Measurements from ENCODE around the gene RBCK1. TPM values are rescaled to one million over a fixed set of nuclear protein-coding genes. Genes with fewer than 3 reads are reported as not detected.
"Not testable (repeated sequence)": the region's sequence is repeated elsewhere in the genome, so short reads cannot be mapped to it uniquely, and the experiment has no call there.

Gene RBCK1
- total RNA-seq, 2 donors from 2014 or later, result 157 to 159 TPM

DNA sequence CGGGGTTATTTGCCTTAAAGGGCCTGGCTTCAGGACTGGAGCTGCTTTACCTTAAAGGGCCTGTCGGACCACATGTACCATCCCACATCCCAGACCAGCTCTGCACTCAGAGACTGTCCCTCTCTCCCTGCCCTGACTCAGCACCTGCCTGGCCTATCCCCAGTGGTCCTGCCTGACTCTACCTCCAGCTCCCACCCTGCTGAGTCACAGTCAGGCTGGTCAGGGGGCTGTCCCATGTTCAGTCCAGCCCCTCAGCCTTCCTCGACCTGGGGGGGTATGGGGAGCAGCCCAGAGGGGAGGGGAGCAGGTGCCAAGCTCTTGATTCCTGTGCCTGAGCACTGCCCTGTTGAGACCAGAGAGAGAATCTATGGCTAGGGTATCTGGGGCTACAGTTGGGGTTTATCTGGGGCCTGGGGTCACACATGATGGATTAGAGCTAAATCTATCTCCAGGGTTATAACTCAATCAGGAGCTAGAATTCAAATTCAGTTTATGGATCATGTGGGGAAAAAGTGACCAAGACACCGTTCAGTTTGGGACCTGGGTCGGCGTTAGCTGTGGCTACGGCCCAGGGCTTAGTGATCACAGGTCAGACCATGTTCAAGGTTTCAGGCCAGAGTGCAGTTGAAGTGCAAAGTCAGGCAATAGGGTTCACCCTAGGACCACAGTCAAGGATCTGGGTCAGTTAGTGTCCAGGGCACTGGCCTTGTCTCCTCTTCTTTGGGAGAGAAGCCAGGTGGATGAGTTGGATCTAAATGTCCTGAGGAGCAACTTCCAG lies 36.9 kb upstream of the RBCK1 start:
- Mint-ChIP-seq H3K4me3 (no peak overlapping the region), H3K9me3 (no peaks in the 10 kb centered on the region), H3K27ac (peak overlapping the region in 1 of 2 donors; percentile 90), H3K4me1 (ENCODE audit: low read depth in 2 of 2) (peaks cover 5 to 20% of the 10 kb centered on the region in 2 donors), H3K36me3 (no peaks in the 10 kb centered on the region), H3K27me3 (peaks cover 0 to 9% of the 10 kb centered on the region in 2 donors)
- no peak for DNase-seq (ENCODE audit: low spot score)
- no peak for ATAC-seq

GRCh38 chr20:371755-372542 lies 36.1 kb upstream of the RBCK1 start:
- ATAC-seq (peak; percentile 71 to 81), DNase-seq (ENCODE audit: low spot score) (no peak)
- H3K4me1 Mint-ChIP-seq (ENCODE audit: low read depth in 2 of 2), result peaks cover 5 to 20% of the 10 kb centered on the region in 2 donors
- H3K9me3 Mint-ChIP-seq, result no peaks in the 10 kb centered on the region
- H3K36me3 Mint-ChIP-seq, result no peaks in the 10 kb centered on the region
- peaks cover 0 to 6% of the 10 kb centered on the region in 2 donors for H3K27me3 Mint-ChIP-seq
- H3K4me3 Mint-ChIP-seq, result peak overlapping the region; percentile 27
- H3K27ac Mint-ChIP-seq, result peak overlapping the region in 1 of 2 donors; percentile 90

DNA sequence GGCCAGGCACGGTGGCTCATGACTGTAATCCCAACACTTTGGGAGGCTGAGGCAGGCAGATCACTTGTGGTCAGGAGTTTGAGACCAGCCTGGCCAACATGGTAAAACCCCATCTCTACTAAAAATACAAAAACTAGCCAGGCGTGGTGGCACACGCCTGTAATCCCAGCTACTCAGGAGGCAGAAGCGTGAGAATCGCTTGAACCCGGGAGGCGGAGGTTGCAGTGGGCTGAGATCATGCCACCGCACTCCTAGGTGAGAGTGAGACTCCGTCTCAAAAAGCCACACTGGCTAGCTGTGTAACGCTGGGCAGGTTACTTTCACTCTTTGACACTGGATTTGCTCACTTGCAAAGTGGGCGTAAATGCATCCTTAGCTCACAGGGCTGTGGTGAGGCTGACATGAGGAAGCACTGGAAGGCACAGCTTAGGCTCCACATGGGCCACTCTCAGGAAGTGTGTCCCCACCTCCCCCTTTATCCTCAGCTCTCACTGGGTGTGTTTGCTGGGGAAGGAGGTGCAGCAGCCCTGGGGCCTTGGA lies 35.5 kb upstream of the RBCK1 start:
- H3K27ac Mint-ChIP-seq, result peak overlapping the region in 1 of 2 donors; percentile 90
- H3K4me3 Mint-ChIP-seq, H3K27me3 Mint-ChIP-seq: not testable (repeated sequence)

DNA sequence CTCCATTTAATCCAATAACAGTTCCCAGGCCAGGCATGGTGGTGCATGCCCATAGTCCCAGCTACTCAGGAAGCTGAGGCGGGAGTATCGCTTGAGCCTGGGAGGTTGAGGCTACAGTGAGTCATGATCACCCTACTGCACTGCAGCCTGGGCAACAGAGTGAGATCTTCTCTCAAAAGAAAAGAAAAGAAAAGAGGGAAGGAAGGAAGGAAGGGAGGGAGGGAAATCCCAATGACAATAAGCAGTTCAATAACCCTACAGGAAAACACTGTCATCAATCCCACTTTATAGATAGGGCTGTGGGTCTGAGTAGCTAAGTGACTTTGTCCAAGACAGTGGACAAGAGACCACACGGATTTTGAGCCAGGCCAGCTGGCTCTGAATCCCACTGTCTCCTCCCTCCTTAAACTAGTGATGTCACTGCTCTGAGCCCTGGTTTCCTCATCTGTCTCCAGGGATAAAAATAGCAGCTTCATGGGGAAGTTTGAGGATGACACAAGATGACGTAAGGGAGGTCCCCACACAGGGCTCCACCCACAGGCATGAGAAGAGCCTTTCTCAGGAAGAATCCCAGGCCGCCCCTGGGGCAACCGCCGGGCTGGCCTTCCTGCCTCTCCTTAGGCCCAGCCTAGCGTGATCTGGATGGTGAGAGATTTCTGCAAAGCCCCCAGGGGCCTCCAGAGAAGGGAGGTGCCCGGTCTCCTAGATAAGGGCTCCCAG lies 34.8 kb upstream of the RBCK1 start:
- no peaks in the 10 kb centered on the region for H3K36me3 Mint-ChIP-seq
- H3K4me1 Mint-ChIP-seq (ENCODE audit: low read depth in 2 of 2), result peaks cover 5 to 20% of the 10 kb centered on the region in 2 donors
- peaks cover 0 to 6% of the 10 kb centered on the region in 2 donors for H3K27me3 Mint-ChIP-seq
- DNase-seq (ENCODE audit: low spot score) (no peak), ATAC-seq (peak; percentile 4 to 26)
- no peaks in the 10 kb centered on the region for H3K9me3 Mint-ChIP-seq
- H3K27ac Mint-ChIP-seq, result peak overlapping the region in 1 of 2 donors; percentile 90
- no peak overlapping the region for H3K4me3 Mint-ChIP-seq

More for the DNA sequence above, 35.5 kb upstream of the RBCK1 start:
- not testable (repeated sequence) for H3K36me3 Mint-ChIP-seq; DNase-seq (ENCODE audit: low spot score); H3K9me3 Mint-ChIP-seq
- H3K4me1 Mint-ChIP-seq (ENCODE audit: low read depth in 2 of 2), result peaks cover 5 to 20% of the 10 kb centered on the region in 2 donors
- ATAC-seq, result peak; percentile 60 to 74

DNA sequence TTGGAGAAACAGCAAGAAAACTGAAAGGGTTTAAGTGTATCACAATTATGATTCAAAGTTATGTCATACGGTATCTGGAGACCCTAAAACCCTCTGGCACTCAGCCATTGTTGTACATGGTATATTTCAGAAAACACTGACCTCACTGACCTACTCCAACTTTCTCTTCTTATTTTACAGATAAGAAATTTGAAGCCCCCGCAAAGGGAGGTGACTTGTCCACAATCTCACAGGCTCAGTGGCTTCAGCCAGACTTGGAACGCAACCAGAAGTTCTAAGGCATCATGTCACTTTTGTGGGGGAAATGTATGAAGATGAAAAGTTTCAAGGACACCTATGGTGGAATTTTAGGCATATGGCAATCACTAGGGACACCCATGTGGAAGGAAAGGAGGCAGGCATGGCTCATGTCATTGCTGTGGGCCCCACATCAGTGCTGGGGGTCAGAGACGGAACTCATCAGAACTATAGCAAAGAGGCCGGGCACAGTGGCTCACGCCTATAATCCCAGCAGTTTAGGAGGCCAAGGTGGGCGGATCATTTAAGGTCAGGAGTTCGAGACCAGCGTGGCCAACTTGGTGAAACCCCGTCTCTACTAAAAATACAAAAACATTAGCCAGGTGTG lies 32.7 kb upstream of the RBCK1 start:
- H3K4me3 Mint-ChIP-seq, result no peak overlapping the region
- H3K4me1 Mint-ChIP-seq (ENCODE audit: low read depth in 2 of 2), result peaks cover 5 to 20% of the 10 kb centered on the region in 2 donors
- no peak overlapping the region for H3K27ac Mint-ChIP-seq
- H3K36me3 Mint-ChIP-seq, result no peaks in the 10 kb centered on the region
- ATAC-seq (no peak), DNase-seq (ENCODE audit: low spot score) (no peak)
- no peaks in the 10 kb centered on the region for H3K27me3 Mint-ChIP-seq
- no peaks in the 10 kb centered on the region for H3K9me3 Mint-ChIP-seq

DNA sequence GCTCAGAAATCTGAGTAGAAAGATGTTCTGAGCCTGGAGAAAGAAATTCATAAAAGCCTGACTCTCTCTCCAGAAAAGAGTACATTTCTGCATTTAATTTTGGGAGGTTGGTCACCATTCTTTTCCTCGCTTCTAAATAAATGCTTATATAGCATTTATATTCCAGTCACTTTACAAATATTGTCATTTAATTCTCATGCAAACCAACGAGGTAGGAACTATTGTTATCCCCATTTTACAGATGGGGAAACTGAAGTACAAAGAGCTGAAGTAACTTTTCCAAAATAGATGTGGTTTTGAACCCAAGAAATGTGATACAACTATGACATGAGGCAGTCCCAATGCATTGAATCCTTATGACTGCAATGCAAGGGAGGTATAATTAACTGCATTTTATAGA lies 32.0 kb upstream of the RBCK1 start:
- H3K27ac Mint-ChIP-seq, result no peak overlapping the region
- H3K4me3 Mint-ChIP-seq, result no peak overlapping the region
- DNase-seq (ENCODE audit: low spot score) (no peak), ATAC-seq (no peak)
- no peaks in the 10 kb centered on the region for H3K9me3 Mint-ChIP-seq
- no peaks in the 10 kb centered on the region for H3K36me3 Mint-ChIP-seq
- no peaks in the 10 kb centered on the region for H3K27me3 Mint-ChIP-seq
- H3K4me1 Mint-ChIP-seq (ENCODE audit: low read depth in 2 of 2), result peaks cover 5 to 20% of the 10 kb centered on the region in 2 donors

GRCh38 chr20:376750-377149 lies 31.3 kb upstream of the RBCK1 start:
- peaks cover 5 to 15% of the 10 kb centered on the region in 2 donors for H3K4me1 Mint-ChIP-seq (ENCODE audit: low read depth in 2 of 2)
- ATAC-seq (no peak), DNase-seq (ENCODE audit: low spot score) (no peak)
- no peaks in the 10 kb centered on the region for H3K36me3 Mint-ChIP-seq
- no peaks in the 10 kb centered on the region for H3K9me3 Mint-ChIP-seq
- H3K4me3 Mint-ChIP-seq, result no peak overlapping the region
- H3K27ac Mint-ChIP-seq, result no peak overlapping the region
- no peaks in the 10 kb centered on the region for H3K27me3 Mint-ChIP-seq

DNA sequence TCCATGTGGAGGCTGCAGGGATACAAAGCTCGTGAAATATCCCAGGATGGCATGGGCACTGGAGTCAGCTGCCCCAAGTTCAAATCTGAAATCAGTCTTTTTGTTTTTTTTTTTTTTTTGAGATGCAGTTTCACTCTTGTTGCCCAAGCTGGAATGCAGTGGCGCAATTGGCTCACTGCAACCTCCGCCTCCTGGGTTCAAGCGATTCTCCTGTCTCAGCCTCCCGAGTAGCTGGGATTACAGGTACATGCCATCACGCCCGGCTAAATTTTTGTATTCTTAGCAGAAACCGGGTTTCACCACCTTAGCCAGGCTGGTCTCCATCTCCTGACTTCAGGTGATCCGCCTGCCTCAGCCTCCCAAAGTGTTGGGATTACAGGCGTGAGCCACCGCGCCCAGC lies 30.5 kb upstream of the RBCK1 start:
- not testable (repeated sequence) for H3K36me3 Mint-ChIP-seq; H3K4me1 Mint-ChIP-seq (ENCODE audit: low read depth in 2 of 2); H3K4me3 Mint-ChIP-seq; H3K27ac Mint-ChIP-seq; H3K9me3 Mint-ChIP-seq; ATAC-seq; H3K27me3 Mint-ChIP-seq; DNase-seq (ENCODE audit: low spot score)

GRCh38 chr20:378961-379336 lies 29.1 kb upstream of the RBCK1 start:
- Mint-ChIP-seq H3K4me3 (no peak overlapping the region), H3K9me3 (no peaks in the 10 kb centered on the region), H3K27me3 (no peaks in the 10 kb centered on the region), H3K36me3 (no peaks in the 10 kb centered on the region), H3K4me1 (ENCODE audit: low read depth in 2 of 2) (peaks cover 9 to 12% of the 10 kb centered on the region in 2 donors), H3K27ac (no peak overlapping the region)
- ATAC-seq (no peak), DNase-seq (ENCODE audit: low spot score) (no peak)

- DNase-seq (ENCODE audit: low spot score), result peak; percentile 79
- peak; percentile 73 to 78 for ATAC-seq
- no peaks in the 10 kb centered on the region for H3K27me3 Mint-ChIP-seq
- H3K36me3 Mint-ChIP-seq, result no peaks in the 10 kb centered on the region
- peak overlapping the region; percentile 33 to 56 for H3K27ac Mint-ChIP-seq
- peak overlapping the region; percentile 74 for H3K4me3 Mint-ChIP-seq
- no peaks in the 10 kb centered on the region for H3K9me3 Mint-ChIP-seq
- H3K4me1 Mint-ChIP-seq (ENCODE audit: low read depth in 2 of 2), result peaks cover 9 to 17% of the 10 kb centered on the region in 2 donors
Observed at GRCh38 chr20:380763-381580, 27.1 kb upstream of the RBCK1 start.

DNA sequence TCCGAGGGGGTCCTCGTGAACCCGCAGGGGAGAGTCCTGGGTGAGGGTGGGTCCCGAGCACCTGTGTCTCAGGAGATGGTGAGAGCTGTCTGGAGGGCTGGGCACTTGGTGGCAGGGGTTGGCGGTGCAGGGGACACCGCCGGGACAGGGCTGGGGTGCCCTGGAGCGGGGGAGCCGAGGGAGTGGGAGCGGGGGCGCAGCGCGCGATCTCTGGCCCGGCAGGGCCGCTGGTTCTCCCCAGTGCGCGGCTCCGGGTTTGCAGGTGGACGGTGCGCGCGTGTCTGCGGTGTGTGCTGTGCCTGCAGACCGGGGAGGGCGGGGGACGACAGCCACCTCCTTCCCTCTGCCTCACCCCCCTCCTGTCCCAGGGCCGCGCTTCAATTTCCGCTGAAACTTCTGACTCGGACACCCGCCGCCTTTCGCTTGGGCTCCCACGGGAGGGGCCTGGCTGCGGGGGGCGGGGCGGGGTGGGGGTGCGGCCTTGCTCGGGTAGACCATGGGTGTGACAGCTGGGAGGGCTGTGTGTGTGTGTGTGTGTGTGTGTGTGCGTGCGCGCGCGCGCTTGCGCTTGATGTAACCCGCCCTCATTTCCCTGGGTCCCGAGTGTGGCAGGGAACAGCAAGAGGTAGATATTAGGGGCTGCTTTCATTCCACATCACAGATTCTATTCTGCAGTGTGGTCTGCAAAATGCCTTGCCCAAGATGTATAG lies 26.4 kb upstream of the RBCK1 start:
- H3K4me3 Mint-ChIP-seq, result peak overlapping the region; percentile 74
- no peak overlapping the region for H3K27ac Mint-ChIP-seq
- H3K9me3 Mint-ChIP-seq, result no peaks in the 10 kb centered on the region
- ATAC-seq (peak; percentile 84 to 87), DNase-seq (ENCODE audit: low spot score) (peak; percentile 84)
- H3K27me3 Mint-ChIP-seq, result no peaks in the 10 kb centered on the region
- peaks cover 9 to 17% of the 10 kb centered on the region in 2 donors for H3K4me1 Mint-ChIP-seq (ENCODE audit: low read depth in 2 of 2)
- no peaks in the 10 kb centered on the region for H3K36me3 Mint-ChIP-seq

All from natural killer cell treated with Interleukin-12 subunit alpha and Interleukin-12 subunit beta and Interleukin-15 and Interleukin-18, amount 100 ng/mL, for 72 hours (primary cell).